ENCODE measurements around the gene ERMAP.

ERMAP gene, protein sequence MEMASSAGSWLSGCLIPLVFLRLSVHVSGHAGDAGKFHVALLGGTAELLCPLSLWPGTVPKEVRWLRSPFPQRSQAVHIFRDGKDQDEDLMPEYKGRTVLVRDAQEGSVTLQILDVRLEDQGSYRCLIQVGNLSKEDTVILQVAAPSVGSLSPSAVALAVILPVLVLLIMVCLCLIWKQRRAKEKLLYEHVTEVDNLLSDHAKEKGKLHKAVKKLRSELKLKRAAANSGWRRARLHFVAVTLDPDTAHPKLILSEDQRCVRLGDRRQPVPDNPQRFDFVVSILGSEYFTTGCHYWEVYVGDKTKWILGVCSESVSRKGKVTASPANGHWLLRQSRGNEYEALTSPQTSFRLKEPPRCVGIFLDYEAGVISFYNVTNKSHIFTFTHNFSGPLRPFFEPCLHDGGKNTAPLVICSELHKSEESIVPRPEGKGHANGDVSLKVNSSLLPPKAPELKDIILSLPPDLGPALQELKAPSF

GRCh38 chr1:42816585-42817439 is at the start of gene ERMAP, which contains the start of gene SVBP:
ERMAP (plus strand) TSS chr1:42817122; CDS start chr1:42830449, 13,327 bp downstream.
SVBP (minus strand) TSS chr1:42817397; CDS start chr1:42816544, 853 bp downstream.
- Histone ChIP-seq H3K27ac (peak within 1 kb of the TSS; percentile 95 to 97), H3K4me3 (peak within 1 kb of the TSS; percentile 80)
- peak; percentile 93 for DNase-seq (ENCODE audit: low spot score)
- TF ChIP-seq CTCF (IDR thresholded peaks at IDR 0.05): no peak

DNA sequence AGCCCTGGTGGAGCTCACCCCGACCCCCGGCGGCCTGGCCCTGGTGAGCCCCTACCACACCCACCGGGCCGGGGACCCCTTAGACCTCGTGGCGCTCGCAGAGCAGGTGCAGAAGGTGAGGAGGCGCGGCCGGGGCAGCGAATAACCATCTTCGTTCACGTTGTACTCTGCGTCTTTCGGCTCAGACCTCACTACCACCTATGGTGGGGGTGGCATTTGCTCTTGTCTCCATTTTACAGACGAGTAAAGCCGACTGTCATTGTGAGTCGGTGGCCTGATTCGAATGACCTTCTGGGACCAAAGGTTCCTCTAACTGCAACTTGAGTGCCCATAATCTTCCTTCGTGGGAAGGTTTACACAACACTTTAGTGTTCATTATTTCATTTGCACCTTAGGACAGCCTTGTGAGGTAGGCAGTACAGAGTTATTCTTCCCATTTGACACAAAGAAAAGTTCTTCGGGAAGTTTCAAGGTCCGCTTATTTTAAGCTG is 49.4 kb upstream of the ERMAP start:
- H3K27ac ChIP-seq: peak overlapping the region; percentile 68 to 98
- peak overlapping the region; percentile 92 for H3K4me3 ChIP-seq
- no peak for DNase-seq (ENCODE audit: low spot score)
- no peak for TF ChIP-seq CTCF (IDR thresholded peaks at IDR 0.05)

- DNase-seq (ENCODE audit: low spot score): no peak
- TF ChIP-seq CTCF (IDR thresholded peaks at IDR 0.05): no peak
- peak overlapping the region; percentile 92 for H3K4me3 ChIP-seq
- no peak overlapping the region for H3K27ac ChIP-seq
Measured at GRCh38 chr1:42768172-42768571, 48.8 kb upstream of the ERMAP start.

DNA sequence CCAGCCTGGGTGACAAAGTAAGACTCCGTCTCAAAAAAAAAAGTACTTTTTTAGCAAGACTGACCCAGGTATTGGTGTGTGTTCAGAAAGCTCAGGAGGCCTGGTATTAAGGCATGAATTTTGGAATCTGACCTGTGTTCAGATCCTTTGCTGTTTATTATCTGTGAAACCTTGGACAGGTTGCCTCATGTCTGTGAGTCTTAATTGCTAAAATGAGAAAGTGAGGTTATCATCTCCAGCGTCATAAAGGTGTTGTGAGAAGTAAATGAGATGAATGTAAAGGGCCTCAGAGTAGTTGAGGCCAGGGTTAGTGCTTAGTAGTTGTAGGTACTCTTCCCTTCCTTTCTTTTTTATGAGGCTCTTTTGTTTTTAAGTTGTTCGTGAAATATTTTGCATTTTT is 47.1 kb upstream of the ERMAP start:
- no peak for DNase-seq (ENCODE audit: low spot score)
- Histone ChIP-seq H3K4me3 (no peak overlapping the region), H3K27ac (no peak overlapping the region)
- no peak for TF ChIP-seq CTCF (IDR thresholded peaks at IDR 0.05)

- Histone ChIP-seq H3K27ac (no peak overlapping the region), H3K4me3 (no peak overlapping the region)
- TF ChIP-seq CTCF (IDR thresholded peaks at IDR 0.05): no peak
- DNase-seq (ENCODE audit: low spot score): no peak
Measured at GRCh38 chr1:42773420-42773819, 43.5 kb upstream of the ERMAP start.

- no peak overlapping the region for H3K4me3 ChIP-seq
- TF ChIP-seq CTCF (IDR thresholded peaks at IDR 0.05): no peak
- DNase-seq (ENCODE audit: low spot score): no peak
- H3K27ac ChIP-seq: no peak overlapping the region
Measured at GRCh38 chr1:42774928-42775526, 41.9 kb upstream of the ERMAP start.
